ENCODE results near the gene MAP3K14. TPM values are rescaled to one million over a fixed set of nuclear protein-coding genes. Genes with fewer than 3 reads are reported as not detected.

Gene MAP3K14
- total and polyA plus RNA-seq, 2 of the 4 experiments (the other 2 are of a cell fraction): 4.1 to 21.7 TPM

DNA sequence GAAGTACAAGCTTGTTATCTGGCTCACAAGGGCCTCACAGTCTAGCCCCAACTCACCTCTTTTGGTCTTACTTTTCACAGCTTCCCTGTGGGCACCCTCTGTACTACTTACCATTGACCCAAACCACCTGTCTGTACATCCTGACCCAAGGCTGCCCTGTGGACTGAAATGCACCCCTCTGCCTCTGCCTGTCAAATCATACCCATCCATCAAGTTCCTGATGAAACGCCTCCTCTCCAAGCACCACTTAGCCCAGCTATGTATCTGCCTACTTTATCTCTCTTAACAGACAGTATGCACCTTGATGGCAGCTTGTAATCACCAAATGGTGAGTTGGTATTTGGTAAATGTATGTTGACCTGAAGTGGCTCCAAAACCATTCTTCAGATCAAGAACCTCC is 7.5 kb upstream of the MAP3K14 start:
- H3K4me2 ChIP-seq (ENCODE audit: low read depth, low read length): no peak overlapping the region
- intact Hi-C loops (cut with micrococcal nuclease): no loop called here
- POLR2A ChIA-PET (ENCODE audit: unreplicated experiment): no interaction called here

More for the DNA sequence above, 7.5 kb upstream of the MAP3K14 start:
- no peak for ATAC-seq (ENCODE audit: low read depth)
- TF ChIP-seq NFE2L2 (IDR thresholded peaks at IDR 0.05; ENCODE audit: low read depth, low read length) (no peak), FOS (IDR thresholded peaks at IDR 0.05; ENCODE audit: low read depth, low read length) (no peak), CTCF (conservative IDR thresholded peaks at IDR 0.05; ENCODE audit: low read depth, low read length) (no peak), RFX5 (IDR thresholded peaks at IDR 0.05; ENCODE audit: low read depth, low read length) (no peak), RAD21 (IDR thresholded peaks at IDR 0.05; ENCODE audit: low read length) (no peak), CHD1 (IDR thresholded peaks at IDR 0.05; ENCODE audit: low read depth, low read length) (no peak), POLR2A (IDR thresholded peaks at IDR 0.05; ENCODE audit: low read depth, low read length) (no peak), SMC3 (IDR thresholded peaks at IDR 0.05; ENCODE audit: low read depth, low read length) (no peak), MXI1 (IDR thresholded peaks at IDR 0.05; ENCODE audit: borderline replicate concordance, low read depth, low read length) (no peak), RCOR1 (IDR thresholded peaks at IDR 0.05; ENCODE audit: insufficient replicate concordance, low read length) (no peak)
- TF ChIP-seq, protein P1, sequence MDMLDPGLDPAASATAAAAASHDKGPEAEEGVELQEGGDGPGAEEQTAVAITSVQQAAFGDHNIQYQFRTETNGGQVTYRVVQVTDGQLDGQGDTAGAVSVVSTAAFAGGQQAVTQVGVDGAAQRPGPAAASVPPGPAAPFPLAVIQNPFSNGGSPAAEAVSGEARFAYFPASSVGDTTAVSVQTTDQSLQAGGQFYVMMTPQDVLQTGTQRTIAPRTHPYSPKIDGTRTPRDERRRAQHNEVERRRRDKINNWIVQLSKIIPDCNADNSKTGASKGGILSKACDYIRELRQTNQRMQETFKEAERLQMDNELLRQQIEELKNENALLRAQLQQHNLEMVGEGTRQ (IDR thresholded peaks at IDR 0.05; ENCODE audit: low read depth, low read length): no peak
- TF ChIP-seq, protein P2, sequence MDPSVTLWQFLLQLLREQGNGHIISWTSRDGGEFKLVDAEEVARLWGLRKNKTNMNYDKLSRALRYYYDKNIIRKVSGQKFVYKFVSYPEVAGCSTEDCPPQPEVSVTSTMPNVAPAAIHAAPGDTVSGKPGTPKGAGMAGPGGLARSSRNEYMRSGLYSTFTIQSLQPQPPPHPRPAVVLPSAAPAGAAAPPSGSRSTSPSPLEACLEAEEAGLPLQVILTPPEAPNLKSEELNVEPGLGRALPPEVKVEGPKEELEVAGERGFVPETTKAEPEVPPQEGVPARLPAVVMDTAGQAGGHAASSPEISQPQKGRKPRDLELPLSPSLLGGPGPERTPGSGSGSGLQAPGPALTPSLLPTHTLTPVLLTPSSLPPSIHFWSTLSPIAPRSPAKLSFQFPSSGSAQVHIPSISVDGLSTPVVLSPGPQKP (IDR thresholded peaks at IDR 0.05; ENCODE audit: borderline replicate concordance, low read depth, low read length): no peak
- Histone ChIP-seq H2BK15ac (ENCODE audit: low read depth, low read length) (no peak overlapping the region), H3K4me1 (ENCODE audit: control insufficient read depth, insufficient read depth, low read length) (peaks cover 20% of the 10 kb centered on the region), H2AK9ac (replicated peaks; ENCODE audit: low read depth, low read length, poor library complexity) (no peak overlapping the region), H3K79me1 (ENCODE audit: low read depth in 1 of 2, low read length in 2 of 2) (peaks cover 0 to under 1% of the 10 kb centered on the region in 2 experiments; a peak in 1 of 4 replicates), H2AK5ac (ENCODE audit: low read depth, low read length) (0 out of 2 replicates have a peak overlapping the region, but pooled peaks have one; percentile 14), H3K4ac (ENCODE audit: low read depth, low read length) (no peak overlapping the region; the same call in 1 of the 2 replicates), H3K18ac (ENCODE audit: low read depth, low read length) (no peak overlapping the region), H3K27ac (ENCODE audit: insufficient read depth, low read length) (no peak overlapping the region), H4K8ac (ENCODE audit: low read depth in 2 of 2, low read length in 2 of 2) (no peak overlapping the region), H3K36me3 (ENCODE audit: control insufficient read depth, insufficient read depth, low read length) (no peaks in the 10 kb centered on the region), H3K4me3 (ENCODE audit: insufficient read depth, low read depth, low read length) (no peak overlapping the region), H3K9me3 (ENCODE audit: control insufficient read depth, insufficient read depth, low read length) (no peaks in the 10 kb centered on the region), H2BK120ac (ENCODE audit: low read depth, low read length) (peak overlapping the region; percentile 21; the same call in 1 of the 2 replicates), H3K9me1 (ENCODE audit: insufficient read depth, low read length) (peaks cover 18% of the 10 kb centered on the region), H2BK20ac (ENCODE audit: low read depth, low read length) (0 out of 2 replicates have a peak overlapping the region, but pooled peaks have one; percentile 17), H3K56ac (ENCODE audit: extremely low read depth, insufficient read depth, low read length) (no peak overlapping the region), H4K5ac (ENCODE audit: low read depth, low read length) (no peak overlapping the region), H3K23ac (ENCODE audit: low read depth, low read length) (0 out of 2 replicates have a peak overlapping the region, but pooled peaks have one; percentile 5), H4K20me1 (ENCODE audit: insufficient read depth, low read length) (peaks cover 7% of the 10 kb centered on the region), H3K27me3 (ENCODE audit: control insufficient read depth, insufficient read depth, low read length) (no peaks in the 10 kb centered on the region), H2AFZ (replicated peaks; ENCODE audit: low read length, poor library complexity) (no peak overlapping the region), H2BK5ac (ENCODE audit: low read depth, low read length, poor library complexity, severe bottlenecking) (no peak overlapping the region), H3K14ac (replicated peaks; ENCODE audit: low read depth, low read length) (no peak overlapping the region), H3K9ac (ENCODE audit: low read depth, low read length) (no peak overlapping the region), H4K91ac (ENCODE audit: insufficient read depth, low read depth, low read length) (no peak overlapping the region; the same call in 1 of the 2 replicates)
- DNase-seq: no peak
- dilution Hi-C loops (cut with HindIII; ENCODE audit: low sequenced_read_pairs, unreplicated experiment) (no loop called here), in situ Hi-C loops (cut with MboI; ENCODE audit: low sequenced_read_pairs) (no loop called here)
- CTCF ChIA-PET: no interaction called here
- no TSS peak for BruUV-seq (replicated peaks)
- no CpG with 5 or more reads among the region's 1 CpG for WGBS, 2 experiments (ENCODE audit: extremely low coverage in 2 of 2, insufficient read length in 1 of 2)
